Adrenal gland (tissue), 5 donors: ENCODE data around the gene FOXP4.

Experiments used
- POLR2A ChIP-seq, 2 donors: fragments of 450-650 bp; IDR thresholded peaks; one replicate each; pipeline ENCODE4 v1.6.1; 2017; ENCODE audit warnings: antibody characterized with exemption in 2 of 2, mild to moderate bottlenecking in 2 of 2, moderate library complexity in 1 of 2
- TF ChIP-seq, protein P1 (sequence below), 6 experiments: fragments of 450-650 bp in 4 of 6; fragments of 200-600 bp in 2 of 6; sonication (generic) in 1 of 6; IDR thresholded peaks; 1 replicate in 5 of 6; 2 replicates in 1 of 6; pipeline versions ENCODE4 v1.5.1 to v1.8.0; 2016 to 2021; ENCODE audit warnings: antibody characterized with exemption in 6 of 6, mild to moderate bottlenecking in 2 of 6, moderate library complexity in 1 of 6
- donor health status: DM: no; HTN: no; CAD: no.

DNA sequence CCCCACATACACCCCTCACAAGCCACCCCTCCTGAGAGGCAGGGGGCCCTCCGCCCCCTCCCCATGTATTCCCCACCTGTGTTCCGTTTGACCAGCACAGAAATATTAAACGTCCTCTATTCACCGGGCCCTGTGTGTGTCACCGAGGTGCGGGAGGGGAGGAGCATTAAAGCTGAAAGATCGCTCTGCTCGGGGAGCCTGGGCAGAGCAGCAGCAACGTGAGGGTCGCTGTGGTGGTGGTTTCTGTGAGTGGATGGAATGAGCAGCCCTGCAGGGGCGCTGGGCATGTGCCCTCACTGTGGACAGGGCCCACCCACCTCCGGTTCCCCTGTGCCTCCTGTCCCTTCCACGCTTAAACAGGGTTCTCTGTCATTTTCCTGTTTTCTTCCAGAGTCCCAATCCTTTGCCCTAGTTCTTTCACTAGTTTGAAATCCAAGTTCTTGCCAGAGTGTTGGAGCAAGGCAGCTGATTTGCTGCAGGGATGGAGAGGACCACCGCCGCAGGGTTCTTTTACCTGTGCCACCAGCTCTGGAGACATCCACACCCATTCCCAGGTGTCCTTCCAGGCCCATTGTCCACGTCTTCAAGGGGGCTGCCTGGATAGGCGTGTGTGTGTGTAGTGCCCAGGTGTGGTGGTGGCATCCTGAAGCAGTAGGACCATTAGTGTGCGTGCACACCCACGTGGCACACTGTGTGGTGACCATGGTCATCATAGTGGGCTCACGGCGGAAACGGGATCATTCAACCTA is 54.5 kb downstream of the FOXP4 start:
- TF ChIP-seq, protein P1, sequence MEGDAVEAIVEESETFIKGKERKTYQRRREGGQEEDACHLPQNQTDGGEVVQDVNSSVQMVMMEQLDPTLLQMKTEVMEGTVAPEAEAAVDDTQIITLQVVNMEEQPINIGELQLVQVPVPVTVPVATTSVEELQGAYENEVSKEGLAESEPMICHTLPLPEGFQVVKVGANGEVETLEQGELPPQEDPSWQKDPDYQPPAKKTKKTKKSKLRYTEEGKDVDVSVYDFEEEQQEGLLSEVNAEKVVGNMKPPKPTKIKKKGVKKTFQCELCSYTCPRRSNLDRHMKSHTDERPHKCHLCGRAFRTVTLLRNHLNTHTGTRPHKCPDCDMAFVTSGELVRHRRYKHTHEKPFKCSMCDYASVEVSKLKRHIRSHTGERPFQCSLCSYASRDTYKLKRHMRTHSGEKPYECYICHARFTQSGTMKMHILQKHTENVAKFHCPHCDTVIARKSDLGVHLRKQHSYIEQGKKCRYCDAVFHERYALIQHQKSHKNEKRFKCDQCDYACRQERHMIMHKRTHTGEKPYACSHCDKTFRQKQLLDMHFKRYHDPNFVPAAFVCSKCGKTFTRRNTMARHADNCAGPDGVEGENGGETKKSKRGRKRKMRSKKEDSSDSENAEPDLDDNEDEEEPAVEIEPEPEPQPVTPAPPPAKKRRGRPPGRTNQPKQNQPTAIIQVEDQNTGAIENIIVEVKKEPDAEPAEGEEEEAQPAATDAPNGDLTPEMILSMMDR (IDR thresholded peaks at IDR 0.05): no peak
- no peak for TF ChIP-seq POLR2A (IDR thresholded peaks at IDR 0.05)
